ENCODE data around the gene KIFAP3.
"Not testable (repeated sequence)": the region's sequence is repeated elsewhere in the genome, so short reads cannot be mapped to it uniquely, and the experiment has no call there.

The KIFAP3 gene

GRCh38 chr1:169885207-169885606 is 189.3 kb downstream of the KIFAP3 start:
- FAIRE-seq, result no peak

GRCh38 chr1:169884634-169885033 is 189.9 kb downstream of the KIFAP3 start:
- no peak for FAIRE-seq

GRCh38 chr1:169882039-169882511 is 192.4 kb downstream of the KIFAP3 start:
- FAIRE-seq, result no peak

GRCh38 chr1:169879034-169879840 is 195.3 kb downstream of the KIFAP3 start:
- FAIRE-seq, result no peak

GRCh38 chr1:169878498-169878897 is 196.0 kb downstream of the KIFAP3 start:
- FAIRE-seq, result no peak

GRCh38 chr1:169877800-169878491 is 196.5 kb downstream of the KIFAP3 start:
- peak; percentile 97 for FAIRE-seq

- no peak for FAIRE-seq
Measured at GRCh38 chr1:169874229-169874628, 200.3 kb downstream of the KIFAP3 start.

GRCh38 chr1:169873582-169874199 is 200.8 kb downstream of the KIFAP3 start:
- FAIRE-seq, result no peak

GRCh38 chr1:169872906-169873305 is 201.6 kb downstream of the KIFAP3 start:
- no peak for FAIRE-seq

GRCh38 chr1:169871988-169872387 is 202.5 kb downstream of the KIFAP3 start:
- FAIRE-seq, result not testable (repeated sequence)

All from endometrium (tissue), 2 donors.